SIG-M5 (cell line): ENCODE data around the gene BARHL2.

Experiments used
- DNase-seq: peaks from one replicate; lab custom pipeline; 2025; lab: John Stamatoyannopoulos, UW

The BARHL2 gene

DNA sequence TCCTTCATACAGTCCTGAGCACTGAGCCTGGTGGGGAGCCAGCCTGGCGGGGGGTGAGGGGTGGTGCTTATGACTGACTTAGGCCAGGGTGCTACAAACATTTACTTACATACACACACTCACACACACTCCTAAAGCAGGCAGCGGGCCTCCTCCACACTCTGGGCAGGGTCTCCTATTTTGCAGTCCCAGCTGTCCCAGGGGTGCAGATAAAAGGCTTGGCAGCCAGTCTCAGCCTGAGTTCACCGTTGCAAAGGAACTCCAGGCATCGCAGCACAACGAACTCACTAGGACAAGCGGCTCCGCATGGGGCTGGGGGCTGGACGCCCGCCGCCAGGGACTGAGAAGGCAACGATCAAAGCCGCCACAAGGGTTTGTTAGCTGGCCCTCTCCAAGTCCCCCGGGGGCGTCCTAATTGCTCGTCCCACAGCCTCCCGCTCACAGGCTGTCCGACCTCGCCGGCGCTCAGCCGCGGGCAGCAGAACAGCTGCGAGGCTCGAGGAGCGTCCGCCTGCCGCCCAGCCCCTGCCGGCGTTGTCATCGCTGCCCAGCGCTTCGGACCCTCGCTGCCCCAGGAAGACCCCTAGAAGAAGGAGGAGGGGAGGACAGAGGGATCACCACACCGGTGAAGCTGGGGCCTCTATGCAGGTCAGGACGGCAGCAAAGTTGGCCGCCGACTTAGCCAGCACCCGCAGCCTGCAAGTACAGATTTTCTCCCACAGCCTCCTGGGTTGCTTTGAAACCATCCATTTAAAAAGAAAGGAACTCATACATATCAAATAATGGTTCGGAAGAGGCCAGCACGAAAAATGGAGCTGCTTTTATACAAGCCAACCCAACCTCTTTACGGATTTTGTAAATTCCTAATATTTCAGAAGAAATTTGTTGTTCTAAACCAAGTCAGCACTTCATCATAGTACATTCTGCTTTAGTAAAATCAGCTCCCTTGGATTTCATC lies 6.2 kb downstream of the BARHL2 start:
- no peak for DNase-seq

DNA sequence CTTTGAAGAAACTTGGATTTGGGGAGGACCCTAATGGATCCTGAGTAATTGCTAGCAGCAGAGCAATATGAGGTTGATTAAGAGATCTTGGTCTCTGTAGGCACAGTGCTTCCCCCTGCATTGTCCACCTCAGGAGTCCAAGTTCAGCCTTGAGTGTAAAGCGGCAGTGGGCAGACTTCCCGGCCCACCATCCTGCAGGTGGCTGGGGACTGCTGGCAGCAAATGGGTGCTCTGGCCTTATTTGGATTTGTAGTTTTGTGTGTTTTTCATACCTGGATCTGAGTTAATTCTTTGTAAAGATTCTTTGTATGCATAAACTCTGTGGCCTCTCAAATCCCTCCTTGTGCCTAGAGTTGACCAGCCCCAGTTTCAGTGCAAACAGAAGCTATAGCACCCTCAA lies 7.6 kb downstream of the BARHL2 start:
- no peak for DNase-seq

DNA sequence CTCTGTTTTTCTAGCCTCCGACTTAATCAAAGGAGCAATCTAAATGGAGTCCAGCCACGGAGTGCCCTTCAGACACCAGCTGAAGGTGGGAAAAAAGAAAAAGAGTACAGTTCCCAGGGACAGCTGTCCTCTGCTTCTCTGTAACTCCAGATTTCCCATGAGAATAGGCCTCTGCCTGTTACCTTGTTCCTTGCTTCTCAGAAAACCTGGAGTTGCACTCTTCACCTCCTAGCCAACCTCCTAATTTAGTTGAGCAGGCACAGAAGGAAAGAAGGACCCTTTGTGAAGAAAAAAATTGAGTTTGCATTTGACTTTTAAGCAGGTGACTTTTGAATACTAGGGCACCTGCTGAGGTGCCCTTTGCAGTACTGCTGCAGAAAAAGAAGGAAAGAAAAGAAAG lies 8.3 kb downstream of the BARHL2 start:
- DNase-seq, result no peak

DNA sequence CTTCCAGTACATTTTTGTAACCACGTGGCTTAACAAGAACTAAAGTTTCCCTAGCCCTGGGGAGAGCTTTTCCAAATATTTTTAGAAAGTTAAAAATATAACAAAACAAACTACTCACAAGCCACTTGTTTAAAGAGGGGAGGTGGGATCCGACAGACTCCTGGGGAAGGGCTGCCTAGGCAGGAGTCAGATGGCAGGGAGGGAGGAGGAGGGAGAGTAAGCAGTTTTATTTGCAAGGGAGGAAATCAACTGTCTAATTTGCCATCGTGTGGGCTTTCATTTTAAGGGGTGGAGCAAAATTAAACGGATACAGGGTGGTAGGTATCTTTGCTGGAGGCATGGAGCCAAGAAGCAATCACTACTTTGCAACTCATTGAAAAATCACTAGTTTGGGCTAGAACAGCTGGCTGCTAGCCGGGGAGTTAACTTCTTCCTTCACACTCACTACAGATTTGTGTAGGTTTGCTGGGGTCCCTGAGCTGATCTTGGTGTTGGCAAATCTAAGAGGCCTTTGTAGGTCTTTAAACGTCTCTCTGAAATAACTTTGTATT lies 8.8 kb downstream of the BARHL2 start:
- no peak for DNase-seq

DNA sequence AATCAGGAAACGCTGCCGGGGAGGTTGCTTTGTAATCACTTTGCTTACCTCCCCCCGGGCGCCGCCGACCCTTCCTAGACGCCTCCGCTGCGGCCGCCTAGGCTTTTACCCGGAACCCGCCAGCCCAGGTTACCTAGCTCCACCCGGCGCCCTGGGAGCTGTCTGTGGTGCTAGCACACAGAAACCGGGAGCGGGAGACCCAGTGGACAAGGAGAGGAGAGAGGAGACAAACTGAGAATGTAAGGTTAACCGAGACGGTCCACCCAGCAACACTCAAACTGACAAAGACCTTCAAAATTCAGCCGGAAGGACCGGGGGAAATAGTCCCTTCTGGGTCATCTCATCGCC lies 9.8 kb downstream of the BARHL2 start:
- DNase-seq, result no peak

DNA sequence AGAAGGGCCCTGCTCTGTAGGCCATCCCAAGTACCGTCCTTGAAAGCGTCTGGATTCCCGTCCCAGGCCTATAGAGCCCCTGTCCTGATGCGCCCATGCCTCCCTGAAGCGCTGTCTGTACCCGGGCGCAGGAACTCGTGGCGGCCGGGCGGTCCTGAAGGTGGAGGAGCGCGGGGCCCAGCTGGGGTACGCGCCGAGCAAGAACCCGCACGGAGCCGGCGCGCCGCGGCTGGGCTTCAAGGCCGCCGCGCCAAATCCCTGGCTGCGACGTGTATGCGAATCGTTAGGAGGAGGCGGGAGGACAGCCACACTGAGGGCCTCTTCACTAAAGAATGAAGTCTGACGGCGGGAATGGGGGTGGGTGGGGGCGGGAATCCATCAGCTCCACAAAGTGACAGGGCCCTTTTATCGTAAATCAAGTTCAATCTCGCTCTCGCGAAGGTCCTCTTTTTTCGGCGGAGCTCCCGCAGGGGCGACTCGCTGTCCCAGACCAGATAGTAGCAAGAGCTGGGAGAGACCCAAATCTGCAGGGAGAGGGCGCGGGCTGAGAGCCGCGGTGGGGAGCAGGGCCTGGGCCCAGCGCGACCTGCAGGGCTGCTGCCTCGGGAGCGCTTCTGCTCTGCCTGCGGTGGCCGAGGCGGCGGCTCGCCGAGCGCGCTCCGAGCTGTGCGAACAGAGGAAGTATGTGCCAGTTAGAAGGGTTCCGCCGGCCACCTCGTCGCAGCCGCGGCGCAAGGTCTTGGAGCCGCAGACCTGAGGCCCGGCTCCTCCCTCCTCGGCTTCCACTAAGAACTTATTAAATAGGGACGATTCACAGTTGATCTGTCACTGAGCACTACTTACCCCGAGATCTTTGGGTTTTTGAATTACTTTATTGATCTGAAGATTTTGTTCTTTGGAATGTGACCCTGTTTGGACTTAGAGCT lies 10.4 kb downstream of the BARHL2 start:
- no peak for DNase-seq

DNA sequence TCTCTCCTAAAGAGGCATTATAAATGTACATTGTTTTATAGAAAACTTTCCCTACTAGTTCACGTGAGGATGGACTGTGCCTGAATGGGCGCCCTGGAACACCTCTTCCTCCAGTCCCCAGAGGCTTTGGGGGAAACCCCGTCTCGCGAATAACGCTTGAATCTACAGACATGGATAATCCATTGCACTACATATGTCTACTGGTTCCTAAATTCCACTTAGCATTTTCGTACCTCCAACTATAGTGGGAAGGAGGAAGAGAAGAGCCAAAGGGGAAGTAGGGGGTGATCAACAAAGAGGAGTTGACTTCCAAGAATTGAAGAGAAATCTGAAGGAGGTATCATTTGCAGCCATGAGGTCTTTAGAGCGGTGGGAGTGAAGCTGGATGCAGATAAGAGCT lies 11.1 kb downstream of the BARHL2 start:
- DNase-seq, result no peak

DNA sequence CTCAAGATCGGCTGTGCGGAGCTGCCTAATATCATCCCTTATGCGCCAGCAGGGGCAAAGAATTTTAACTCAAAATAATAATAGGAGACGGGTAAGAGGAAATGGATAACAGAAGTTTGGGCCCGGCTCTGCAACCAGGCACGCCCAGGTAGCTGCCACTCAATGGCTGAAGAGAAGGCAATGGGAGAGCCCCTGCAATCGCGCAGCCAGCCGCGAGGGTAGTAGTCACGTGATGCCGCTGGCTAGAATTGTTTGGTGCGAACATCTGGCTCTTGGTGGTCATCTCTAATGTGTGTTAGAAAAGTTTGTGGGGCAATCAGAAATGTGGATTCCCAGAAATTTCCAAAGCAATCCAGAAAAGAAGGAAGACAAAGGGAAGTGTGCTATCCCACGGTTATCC lies 12.3 kb downstream of the BARHL2 start:
- no peak for DNase-seq

DNA sequence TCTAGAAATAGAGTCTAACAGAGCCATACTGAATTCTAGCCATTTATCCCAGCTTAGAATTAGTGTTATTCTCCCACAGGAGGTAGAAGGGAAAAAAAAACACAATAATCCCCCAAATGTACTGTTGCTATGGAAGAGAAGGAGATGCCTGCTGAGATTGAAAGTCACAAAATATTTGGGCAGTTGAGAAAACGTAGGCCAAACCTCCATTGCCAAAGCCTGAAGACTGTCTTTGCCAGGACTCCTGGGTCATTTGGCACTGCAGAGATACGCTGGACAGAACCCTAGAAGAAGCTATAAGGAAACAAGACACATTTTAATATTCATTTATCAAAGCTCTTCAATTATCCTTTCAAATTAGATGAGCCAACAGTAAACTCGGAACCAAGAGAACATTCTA lies 22.3 kb downstream of the BARHL2 start:
- no peak for DNase-seq

DNA sequence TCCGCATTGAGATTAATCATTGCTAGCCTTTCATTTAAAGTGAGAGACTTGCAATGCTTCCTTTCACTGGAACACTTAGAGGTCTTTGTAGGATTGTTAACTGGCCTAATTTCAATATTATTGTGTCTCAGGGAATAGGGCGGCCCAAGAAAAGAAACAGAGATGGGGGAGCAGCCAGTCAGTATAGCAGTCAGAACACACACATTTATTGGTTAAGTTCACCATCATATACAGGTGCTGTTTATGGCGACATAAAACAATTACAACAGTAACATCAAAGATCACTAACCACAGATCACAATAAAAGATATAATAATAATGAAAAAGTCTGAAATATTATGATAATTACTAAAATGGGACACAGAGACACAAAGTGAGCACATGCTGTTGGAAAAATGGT lies 29.4 kb downstream of the BARHL2 start:
- DNase-seq, result no peak

DNA sequence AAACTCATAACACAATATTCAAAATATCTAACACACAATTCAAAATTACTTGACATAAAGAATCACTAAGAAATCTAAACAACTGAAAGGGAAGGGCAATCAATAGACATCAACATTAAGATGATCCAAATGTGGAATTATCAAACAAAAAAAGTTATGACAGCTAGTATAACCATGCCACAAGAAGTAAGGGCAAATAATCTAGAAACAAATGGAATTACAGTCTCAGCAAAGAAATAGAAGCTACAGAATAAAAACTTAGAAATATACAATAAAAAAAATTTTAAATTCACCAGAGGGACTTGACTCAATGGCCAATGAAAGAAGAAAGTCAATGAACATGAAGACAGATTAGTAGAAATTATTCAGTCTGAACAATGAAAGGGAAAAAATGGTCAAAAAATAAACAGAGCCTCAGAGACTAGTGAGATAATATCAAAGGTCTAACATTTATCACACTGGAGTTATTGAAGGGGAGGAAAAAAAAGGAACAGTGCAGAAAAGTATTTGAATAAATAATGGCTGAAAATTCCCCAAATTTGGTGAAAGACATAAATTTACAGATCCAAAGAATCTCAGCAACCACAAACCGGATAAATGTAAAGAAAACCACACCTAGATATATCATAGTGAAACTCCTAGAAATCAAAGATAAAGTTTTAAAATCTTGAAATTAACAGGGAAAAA lies 41.8 kb downstream of the BARHL2 start:
- DNase-seq, result no peak

DNA sequence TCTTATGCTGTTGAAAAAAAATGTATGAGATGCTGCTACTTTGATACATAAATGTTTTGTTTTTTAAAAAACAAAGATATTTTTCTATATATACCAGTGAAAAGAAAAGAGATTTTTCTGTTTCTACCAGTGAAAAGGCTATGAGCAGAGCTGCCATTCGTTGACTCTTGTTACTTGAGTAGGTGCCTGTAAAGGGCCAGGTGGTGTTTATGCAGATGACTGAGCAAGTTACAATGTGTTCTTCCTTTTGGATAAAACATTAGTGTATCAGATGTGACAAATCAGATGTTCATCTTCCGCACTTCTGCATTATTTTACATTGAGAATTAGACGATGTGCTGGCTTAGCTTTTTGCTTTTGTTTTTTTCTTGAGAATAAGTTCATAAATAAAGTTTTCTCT lies 45.4 kb downstream of the BARHL2 start:
- DNase-seq, result no peak

DNA sequence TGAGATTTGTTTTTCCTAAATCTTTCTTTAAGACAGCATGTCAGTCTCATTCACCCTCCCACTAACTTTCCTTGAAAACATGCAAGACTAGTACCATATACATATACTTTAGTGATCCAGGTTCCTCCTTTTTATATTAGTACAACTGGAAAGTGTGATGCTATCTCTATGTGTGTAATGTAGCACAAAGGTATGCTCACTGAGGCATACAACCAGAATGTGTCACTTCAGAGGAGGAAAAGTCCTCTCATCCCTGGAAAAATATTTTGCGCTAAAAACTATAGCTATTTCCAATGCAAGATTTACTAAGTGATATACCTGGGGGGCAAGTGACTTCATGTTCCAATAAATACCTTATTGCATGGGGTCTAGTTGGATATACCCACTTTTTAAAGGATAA lies 45.9 kb downstream of the BARHL2 start:
- DNase-seq, result no peak
